GM19025 (cell line): ENCODE measurements around the gene CRYBB1.

Experiments used
- ATAC-seq: cut with Tn5 transposase; IDR thresholded peaks from one replicate; pipeline ENCODE4 v1.9.1; 2021; ENCODE audit warnings: mild to moderate bottlenecking, low read depth, moderate library complexity; ENCODE audit not compliant: unreplicated experiment

The CRYBB1 gene

GRCh38 chr22:26610072-26610958, 7.5 kb downstream of the CRYBB1 start:
- peak; percentile 80 for ATAC-seq

DNA sequence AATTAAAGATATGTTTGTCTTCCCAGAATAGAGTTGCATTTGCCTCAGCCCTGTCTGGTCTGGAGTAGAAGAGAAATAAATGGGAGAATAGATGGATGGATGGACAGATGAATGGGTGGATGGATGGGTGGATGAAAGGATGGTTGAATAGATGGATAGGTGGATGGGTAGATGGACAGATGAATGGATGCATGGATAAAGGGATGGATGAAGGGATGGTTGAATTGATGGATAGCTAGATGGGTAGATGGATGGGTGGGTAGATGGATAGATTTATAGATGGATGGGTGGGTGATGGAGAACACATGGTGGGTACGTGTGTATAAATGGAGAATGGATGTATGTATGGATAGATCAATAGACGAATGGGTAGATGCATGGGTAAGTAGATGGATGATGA, 8.5 kb downstream of the CRYBB1 start:
- no peak for ATAC-seq

DNA sequence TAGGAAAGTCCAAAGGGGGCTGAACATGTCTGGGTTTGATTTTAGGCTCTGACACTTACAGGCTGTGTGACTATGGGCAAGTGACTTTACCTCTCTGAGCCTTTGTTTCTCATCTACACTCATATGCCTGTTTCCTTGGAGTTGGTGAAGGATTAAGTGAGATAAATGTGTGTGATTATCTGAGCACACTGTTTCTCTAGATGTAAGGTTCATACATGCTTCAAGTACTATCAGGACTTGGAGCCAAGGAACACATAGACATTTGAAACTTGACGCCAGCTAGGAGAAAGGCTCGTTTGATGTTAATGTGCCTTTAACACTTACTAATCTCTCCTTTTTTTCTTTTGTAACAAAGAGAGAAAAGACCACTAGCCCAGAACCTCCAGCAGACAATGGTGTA, 9.7 kb downstream of the CRYBB1 start:
- ATAC-seq: no peak

DNA sequence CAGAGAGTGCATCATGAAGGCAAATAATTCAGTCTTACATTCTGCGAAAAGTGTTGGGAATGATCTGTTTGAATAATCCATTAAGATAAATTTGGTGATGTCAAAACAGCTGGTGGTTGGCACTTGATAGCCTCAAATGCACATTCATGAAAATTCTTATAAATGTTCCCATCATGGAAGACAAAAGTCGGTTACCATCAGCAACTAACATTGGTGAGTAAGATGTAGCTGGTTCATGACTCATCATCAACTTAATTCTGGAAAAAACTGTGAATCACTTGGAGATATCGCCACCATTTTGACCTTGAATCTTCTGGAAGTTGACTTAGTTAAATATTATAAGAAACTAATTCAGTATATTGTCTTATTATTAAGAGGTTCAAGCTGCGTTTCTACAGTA, 11.2 kb downstream of the CRYBB1 start:
- no peak for ATAC-seq

DNA sequence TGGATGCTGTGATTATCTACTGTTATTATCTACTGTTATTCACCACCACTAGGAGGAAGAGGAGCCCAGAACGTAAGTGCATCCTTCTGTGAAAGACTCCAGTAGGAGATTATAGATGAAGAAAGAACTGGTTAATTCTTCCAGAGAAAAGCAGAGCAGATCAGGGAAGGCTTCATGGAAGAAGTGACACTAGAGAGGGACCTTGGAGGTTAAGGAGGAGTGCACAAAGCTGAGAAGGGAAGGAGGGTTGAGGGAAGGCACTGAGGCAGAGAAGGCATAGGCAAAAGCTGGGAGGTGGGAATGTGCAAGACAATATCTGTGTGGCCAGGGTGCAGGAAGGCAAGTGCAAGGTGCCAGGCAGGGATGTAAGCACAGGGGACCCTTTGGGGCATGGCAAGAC, 13.5 kb downstream of the CRYBB1 start:
- ATAC-seq: no peak

GRCh38 chr22:26602127-26602526, 15.7 kb downstream of the CRYBB1 start:
- no peak for ATAC-seq

GRCh38 chr22:26601726-26602125, 16.1 kb downstream of the CRYBB1 start:
- ATAC-seq: no peak

- ATAC-seq: no peak
These were observed 18.3 kb downstream of the CRYBB1 start for GRCh38 chr22:26599505-26599904.

GRCh38 chr22:26597480-26597879, 20.3 kb downstream of the CRYBB1 start:
- ATAC-seq: no peak

GRCh38 chr22:26597026-26597425, 20.8 kb downstream of the CRYBB1 start:
- no peak for ATAC-seq

- ATAC-seq: no peak
These were observed 24.1 kb downstream of the CRYBB1 start for GRCh38 chr22:26593763-26594162.

- peak; percentile 59 for ATAC-seq
These were observed 25.4 kb downstream of the CRYBB1 start for GRCh38 chr22:26592421-26592891.

GRCh38 chr22:26589845-26590736, 27.7 kb downstream of the CRYBB1 start, which contains the start of gene TPST2:
Gene TPST2, minus strand, starts transcription at chr22:26590132. Its CDS starts 48,502 bp downstream, at chr22:26541630.
- ATAC-seq: peak; percentile 73

DNA sequence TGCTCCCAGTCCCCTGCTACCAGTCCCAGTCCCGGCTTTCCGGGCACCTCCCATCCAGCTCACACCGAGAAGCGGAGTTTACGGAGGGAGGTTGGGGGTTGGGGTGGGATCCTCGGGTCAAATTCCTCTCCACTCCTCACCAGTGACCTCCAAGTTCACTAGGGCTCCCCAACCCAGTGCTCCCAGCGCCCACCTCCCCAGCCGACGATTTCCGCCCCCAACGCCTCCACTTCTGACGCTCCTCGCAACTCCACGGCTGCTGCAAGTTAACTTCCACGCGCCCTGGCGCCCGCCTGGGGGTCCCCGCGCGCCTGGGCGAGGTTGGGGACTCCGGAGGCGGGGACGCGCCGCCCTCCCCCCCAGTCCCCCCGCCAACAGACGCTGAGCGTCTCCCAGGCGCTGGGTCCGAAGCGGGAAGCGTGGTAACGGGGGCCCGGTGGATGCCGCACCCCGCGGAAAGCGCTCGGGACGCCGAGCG, 28.4 kb downstream of the CRYBB1 start:
- ATAC-seq: peak; percentile 5

DNA sequence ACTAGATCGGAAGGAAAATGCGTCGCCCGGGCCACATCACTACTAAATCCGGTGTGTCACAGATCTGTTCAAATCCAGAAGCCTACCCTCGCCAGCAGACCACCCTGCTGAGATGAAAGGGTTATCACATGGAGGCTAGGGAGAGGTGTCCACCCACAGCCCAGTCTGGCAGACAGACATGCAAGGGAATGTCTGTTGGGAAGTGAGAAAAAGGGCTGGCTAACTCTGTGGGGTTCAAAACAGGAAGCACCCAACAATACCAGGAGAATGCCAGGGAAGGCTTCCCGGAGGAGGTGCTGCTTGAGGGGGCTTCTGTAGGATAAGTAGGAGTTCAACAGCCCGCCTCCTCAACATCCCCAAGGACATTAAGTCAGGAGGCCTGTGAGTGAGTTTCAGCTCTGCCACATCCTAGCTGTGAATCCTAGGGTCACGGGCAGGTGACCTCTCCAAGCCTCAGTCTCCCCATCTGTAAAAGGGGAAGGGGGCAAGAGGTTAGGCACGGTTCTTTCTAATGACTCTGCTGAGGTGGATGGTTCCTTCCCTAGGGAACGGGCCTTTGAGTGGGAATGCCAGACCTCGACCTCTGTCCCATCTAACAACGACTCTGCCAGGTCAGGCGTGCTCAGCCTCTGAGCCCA, 29.0 kb downstream of the CRYBB1 start:
- ATAC-seq: no peak

- ATAC-seq: no peak
These were observed 29.7 kb downstream of the CRYBB1 start for GRCh38 chr22:26587991-26588613.

- no peak for ATAC-seq
These were observed 31.1 kb downstream of the CRYBB1 start for GRCh38 chr22:26586556-26587325.

DNA sequence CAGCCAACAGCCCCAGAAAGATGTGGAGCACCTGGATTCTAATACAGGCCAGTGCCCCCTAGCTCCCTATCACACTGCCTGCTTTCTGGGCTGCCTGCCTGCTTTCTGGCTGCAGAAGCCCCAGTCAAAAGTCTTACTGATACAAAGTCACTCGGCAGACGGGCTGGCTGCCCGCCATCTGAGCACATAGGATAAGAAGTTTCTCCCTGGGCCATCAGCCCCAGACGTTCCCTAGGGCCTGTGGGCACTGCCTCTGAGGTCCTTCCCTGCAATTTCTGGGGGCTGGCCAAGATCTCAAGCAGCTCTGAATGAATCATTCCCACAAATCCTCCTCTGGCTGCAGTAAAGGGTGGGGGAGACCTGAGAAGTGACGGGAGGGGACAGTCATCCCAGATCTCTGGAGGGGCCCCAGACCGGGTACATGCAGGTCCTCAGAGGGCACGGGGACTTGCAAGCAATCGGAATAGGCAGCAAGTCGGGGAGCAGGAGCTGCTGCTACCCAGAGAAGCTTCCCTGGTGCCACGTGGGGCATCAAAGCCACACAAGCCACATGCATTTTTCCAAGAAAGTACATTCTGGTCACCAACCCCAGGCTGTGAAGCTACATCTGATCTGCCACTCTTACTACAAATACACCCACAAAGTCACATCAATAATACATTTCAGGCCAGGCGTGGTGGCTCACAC, 32.6 kb downstream of the CRYBB1 start:
- no peak for ATAC-seq

DNA sequence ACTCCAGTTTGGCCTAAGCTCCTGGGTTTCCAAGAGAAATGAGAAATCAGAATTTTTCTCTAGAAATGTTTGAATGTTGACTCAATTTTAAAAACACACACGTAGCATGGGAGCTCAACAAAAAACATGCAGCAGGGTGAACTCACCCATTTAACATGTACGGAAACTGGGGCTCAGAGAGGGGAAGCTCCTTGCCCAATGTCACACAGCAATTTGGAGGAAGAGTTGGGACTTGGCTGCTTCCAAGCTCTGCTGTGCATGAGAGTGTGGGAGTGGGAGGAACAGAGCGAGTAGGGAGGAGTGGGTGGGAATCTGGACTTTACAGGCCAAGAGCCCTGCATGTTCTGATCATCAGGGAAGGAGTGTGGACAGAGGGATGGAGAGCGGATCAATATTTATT, 33.8 kb downstream of the CRYBB1 start:
- no peak for ATAC-seq
